Uterus (tissue), 4 donors: ENCODE measurements around the gene STAT4. TPM values are rescaled to one million over a fixed set of nuclear protein-coding genes. Genes with fewer than 3 reads are reported as not detected.

ENCODE experiments used
- DNase-seq, 2 donors: peaks; one replicate each; pipeline ENCODE4 v3.0.0-alpha.2; 2019 to 2020
- H3K27ac ChIP-seq, 2 donors: fragments of 200-600 bp; sonication (generic); 1 replicate in 1 of 2; 2 replicates in 1 of 2; pipeline ENCODE4 v1.5.1; 2016 to 2018
- H3K27me3 ChIP-seq, 2 donors: fragments of 200-600 bp; sonication (generic); one replicate each; pipeline ENCODE4 v1.5.1; 2018 to 2019; ENCODE audit warnings: control low read depth in 1 of 2
- H3K36me3 ChIP-seq, 2 donors: fragments of 200-600 bp; sonication (generic); one replicate each; pipeline ENCODE4 v1.5.1; 2019; ENCODE audit warnings: control low read depth in 1 of 2
- H3K4me1 ChIP-seq, 2 donors: fragments of 200-600 bp; sonication (generic); one replicate each; pipeline ENCODE4 v1.5.1; 2018 to 2019; ENCODE audit warnings: control low read depth in 1 of 2
- H3K4me3 ChIP-seq, 2 donors: fragments of 200-600 bp; sonication (generic); 1 replicate in 1 of 2; 2 replicates in 1 of 2; pipeline ENCODE4 v1.5.1; 2018 to 2019; ENCODE audit warnings: mild to moderate bottlenecking in 1 of 2
- H3K9me3 ChIP-seq, 2 donors: fragments of 200-600 bp; sonication (generic); one replicate each; pipeline ENCODE4 v1.5.1; 2019; ENCODE audit warnings: control low read depth in 1 of 2
- POLR2A ChIP-seq, 2 donors: fragments of 450-650 bp; IDR thresholded peaks; one replicate each; pipeline ENCODE4 v1.6.1; 2016; ENCODE audit warnings: antibody characterized with exemption in 2 of 2, mild to moderate bottlenecking in 1 of 2, moderate library complexity in 1 of 2
- intact Hi-C: fragments of 100-400 bp; cut with DNase I; formaldehyde crosslinking; loops from one replicate; pipeline ENCODE4 v1.15.1; 2023; ENCODE audit warnings: low total_unique reads
- total RNA-seq, 4 donors: library from RNA; depleted of rRNA in 3 of 4; stranded (reverse); fragments of >200 nt in 3 of 4; gene quantifications; one replicate each; pipeline versions ENCODE4 v1.1.0 to v1.2.4, GENCODE V29; 2014 to 2023
- TF ChIP-seq, protein P1 (sequence below), 4 experiments: fragments of 200-600 bp in 2 of 4; fragments of 450-650 bp in 2 of 4; sonication (generic) in 2 of 4; IDR thresholded peaks; one replicate each; pipeline ENCODE4 v1.5.1; 2016 to 2019; ENCODE audit warnings: antibody characterized with exemption in 4 of 4, mild to moderate bottlenecking in 2 of 4, moderate library complexity in 1 of 4
- donor health status: DM: yes; HTN: yes; CAD: no.

The STAT4 gene
- total RNA-seq, 4 donors from 2014 or later, result 0.51 to 4.8 (median 2.3) TPM; not detected in 1

DNA sequence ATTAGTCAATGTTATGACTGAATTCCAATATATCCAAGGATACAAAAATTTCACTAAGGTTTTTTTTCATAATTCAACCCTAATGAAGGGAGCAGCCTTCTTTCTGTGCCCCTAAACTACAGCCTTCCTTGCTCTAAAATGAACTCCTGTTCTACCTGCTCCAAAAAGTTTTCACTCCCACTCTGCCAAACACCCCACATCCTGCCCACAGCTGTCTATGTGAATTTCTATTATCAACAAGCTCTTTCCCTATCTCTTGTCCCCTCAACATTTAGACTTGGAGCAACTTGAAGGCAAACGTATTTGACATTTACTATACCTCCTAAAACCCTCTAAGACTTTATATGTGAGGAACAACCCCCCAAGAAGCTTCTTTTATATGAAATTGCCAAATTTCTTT lies 2.5 kb downstream of the STAT4 start:
- no peaks in the 10 kb centered on the region for H3K36me3 ChIP-seq
- no peak for DNase-seq
- TF ChIP-seq, protein P1, sequence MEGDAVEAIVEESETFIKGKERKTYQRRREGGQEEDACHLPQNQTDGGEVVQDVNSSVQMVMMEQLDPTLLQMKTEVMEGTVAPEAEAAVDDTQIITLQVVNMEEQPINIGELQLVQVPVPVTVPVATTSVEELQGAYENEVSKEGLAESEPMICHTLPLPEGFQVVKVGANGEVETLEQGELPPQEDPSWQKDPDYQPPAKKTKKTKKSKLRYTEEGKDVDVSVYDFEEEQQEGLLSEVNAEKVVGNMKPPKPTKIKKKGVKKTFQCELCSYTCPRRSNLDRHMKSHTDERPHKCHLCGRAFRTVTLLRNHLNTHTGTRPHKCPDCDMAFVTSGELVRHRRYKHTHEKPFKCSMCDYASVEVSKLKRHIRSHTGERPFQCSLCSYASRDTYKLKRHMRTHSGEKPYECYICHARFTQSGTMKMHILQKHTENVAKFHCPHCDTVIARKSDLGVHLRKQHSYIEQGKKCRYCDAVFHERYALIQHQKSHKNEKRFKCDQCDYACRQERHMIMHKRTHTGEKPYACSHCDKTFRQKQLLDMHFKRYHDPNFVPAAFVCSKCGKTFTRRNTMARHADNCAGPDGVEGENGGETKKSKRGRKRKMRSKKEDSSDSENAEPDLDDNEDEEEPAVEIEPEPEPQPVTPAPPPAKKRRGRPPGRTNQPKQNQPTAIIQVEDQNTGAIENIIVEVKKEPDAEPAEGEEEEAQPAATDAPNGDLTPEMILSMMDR (IDR thresholded peaks at IDR 0.05), result no peak
- no peak for TF ChIP-seq POLR2A (IDR thresholded peaks at IDR 0.05)
- no peaks in the 10 kb centered on the region for H3K4me1 ChIP-seq
- H3K4me3 ChIP-seq, result no peak overlapping the region
- no peaks in the 10 kb centered on the region for H3K27me3 ChIP-seq
- H3K27ac ChIP-seq, result no peak overlapping the region
- intact Hi-C loops, result no loop called here
- H3K9me3 ChIP-seq, result no peaks in the 10 kb centered on the region

DNA sequence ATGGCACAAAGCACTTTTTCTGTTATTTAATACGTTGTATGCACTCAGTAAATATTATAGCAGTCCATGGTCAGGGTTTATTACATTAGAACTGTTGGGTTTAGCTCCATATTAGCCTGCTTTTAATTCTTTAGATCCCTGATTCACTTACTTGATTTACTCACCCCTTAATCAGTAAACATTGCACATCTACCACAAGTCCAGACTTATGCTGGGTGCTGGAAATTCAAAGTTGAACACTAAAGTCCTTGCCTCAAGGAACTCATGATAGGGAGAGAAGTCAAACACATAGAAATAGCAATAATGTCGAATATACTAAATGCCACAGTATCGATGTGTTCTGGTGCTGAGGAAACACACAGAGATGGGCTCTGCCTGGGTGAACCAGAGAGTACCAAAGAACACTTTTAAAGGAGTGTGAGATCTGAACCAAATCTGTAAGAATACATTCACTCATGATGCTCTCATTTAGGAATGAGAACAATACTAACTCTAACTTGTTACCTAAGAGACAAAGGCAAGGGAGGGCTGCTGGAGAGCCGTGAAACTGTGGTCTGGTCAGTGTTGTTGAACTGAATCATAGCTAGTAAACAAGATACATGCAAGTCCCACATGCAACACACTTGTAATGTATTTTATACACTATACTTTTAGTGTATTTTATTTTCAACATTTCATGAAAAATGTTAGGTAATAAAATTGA lies 4.9 kb downstream of the STAT4 start:
- no peak overlapping the region for H3K27ac ChIP-seq
- no peaks in the 10 kb centered on the region for H3K9me3 ChIP-seq
- DNase-seq, result no peak
- no peak for TF ChIP-seq POLR2A (IDR thresholded peaks at IDR 0.05)
- TF ChIP-seq, protein P1 (IDR thresholded peaks at IDR 0.05), result no peak
- intact Hi-C loops, result no loop called here
- no peaks in the 10 kb centered on the region for H3K4me1 ChIP-seq
- H3K36me3 ChIP-seq, result no peaks in the 10 kb centered on the region
- no peaks in the 10 kb centered on the region for H3K27me3 ChIP-seq
- H3K4me3 ChIP-seq, result no peak overlapping the region

DNA sequence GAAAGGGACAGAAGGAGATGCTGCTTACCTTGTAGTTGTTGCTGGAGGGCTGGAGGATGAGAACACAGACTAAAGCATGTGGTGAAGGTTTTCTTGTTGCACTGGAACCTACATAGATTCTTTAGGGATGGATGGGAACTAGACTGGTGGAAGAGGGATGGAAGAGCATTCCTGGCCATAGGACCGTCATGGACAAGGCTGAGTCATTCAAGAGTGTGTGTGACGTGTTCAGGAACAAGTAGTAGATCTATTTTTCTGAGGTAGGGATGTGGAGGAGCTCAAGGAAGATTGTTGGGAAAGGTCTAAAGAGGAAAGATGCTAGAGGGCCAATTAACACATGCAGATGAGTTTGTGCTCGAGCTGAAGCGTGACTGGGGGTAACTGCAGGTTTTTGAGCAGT lies 6.6 kb downstream of the STAT4 start:
- Histone ChIP-seq H3K9me3 (no peaks in the 10 kb centered on the region), H3K36me3 (no peaks in the 10 kb centered on the region), H3K4me3 (no peak overlapping the region), H3K27ac (no peak overlapping the region), H3K4me1 (no peaks in the 10 kb centered on the region), H3K27me3 (no peaks in the 10 kb centered on the region)
- DNase-seq, result no peak
- intact Hi-C loops, result no loop called here
- TF ChIP-seq POLR2A (IDR thresholded peaks at IDR 0.05), result no peak
- TF ChIP-seq, protein P1 (IDR thresholded peaks at IDR 0.05), result no peak

DNA sequence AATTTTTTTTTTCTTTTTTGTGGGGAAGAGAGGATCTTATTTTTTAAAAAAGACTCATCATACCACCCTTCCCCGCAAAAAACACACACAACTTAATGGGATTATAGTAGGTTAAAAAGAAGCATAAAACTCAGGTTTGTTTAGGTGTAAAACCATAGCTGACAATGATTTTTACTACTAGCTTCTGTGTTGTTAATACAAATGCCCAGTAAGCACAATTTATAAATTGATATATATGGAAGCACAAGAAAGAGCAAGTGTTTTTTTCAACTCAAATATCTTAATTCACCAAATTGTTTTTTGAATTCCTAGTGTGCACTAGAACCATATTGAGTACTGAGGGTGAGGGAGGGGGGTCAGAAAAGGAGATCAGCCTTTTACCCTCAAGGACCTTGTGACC lies 7.0 kb downstream of the STAT4 start:
- no peak for TF ChIP-seq POLR2A (IDR thresholded peaks at IDR 0.05)
- TF ChIP-seq, protein P1 (IDR thresholded peaks at IDR 0.05), result no peak
- Histone ChIP-seq H3K27me3 (no peaks in the 10 kb centered on the region), H3K27ac (no peak overlapping the region), H3K36me3 (no peaks in the 10 kb centered on the region), H3K4me3 (no peak overlapping the region), H3K4me1 (no peaks in the 10 kb centered on the region), H3K9me3 (no peaks in the 10 kb centered on the region)
- no peak for DNase-seq
- intact Hi-C loops, result no loop called here

DNA sequence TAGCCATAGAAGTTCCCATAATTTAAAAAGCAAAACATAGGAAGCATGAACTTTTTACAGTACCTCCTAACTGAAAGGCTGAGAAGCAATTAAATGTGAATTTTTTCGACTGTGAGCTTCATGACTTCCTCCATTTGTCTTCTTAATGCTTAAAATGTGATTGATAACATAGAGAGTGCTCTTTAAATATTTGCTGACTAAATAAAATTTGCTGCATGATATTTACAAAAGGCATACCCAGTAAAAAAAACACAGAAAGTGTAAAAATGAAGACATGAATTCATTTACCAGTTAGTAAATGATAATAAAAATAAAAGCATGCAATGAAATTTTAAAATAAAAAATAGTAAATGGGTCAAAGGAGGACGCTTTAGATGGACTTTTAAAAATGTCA lies 21.9 kb downstream of the STAT4 start:
- intact Hi-C loops, result no loop called here
- no peaks in the 10 kb centered on the region for H3K27me3 ChIP-seq
- H3K27ac ChIP-seq, result no peak overlapping the region
- no peak for TF ChIP-seq POLR2A (IDR thresholded peaks at IDR 0.05)
- no peak for DNase-seq
- no peaks in the 10 kb centered on the region for H3K36me3 ChIP-seq
- H3K4me3 ChIP-seq, result no peak overlapping the region
- no peaks in the 10 kb centered on the region for H3K9me3 ChIP-seq
- no peaks in the 10 kb centered on the region for H3K4me1 ChIP-seq
